SJCRH30 (cell line): ENCODE data around the gene PLA2G4B. TPM values are rescaled to one million over a fixed set of nuclear protein-coding genes. Genes with fewer than 3 reads are reported as not detected.

ENCODE experiments used
- DNase-seq, 2 experiments: peaks; one replicate each; pipeline ENCODE4 v3.0.0-alpha.2; 2015 to 2020
- H3K27ac ChIP-seq: fragments of 250-450 bp; sonication (Bioruptor Pico); 2 replicates; pipeline ENCODE4 v1.5.1; 2020; ENCODE audit warnings: mild to moderate bottlenecking, moderate library complexity
- H3K27me3 ChIP-seq: fragments of 250-450 bp; sonication (Bioruptor Pico); 2 replicates; pipeline ENCODE4 v1.5.1; 2020; ENCODE audit warnings: mild to moderate bottlenecking, moderate library complexity
- H3K36me3 ChIP-seq: fragments of 250-450 bp; sonication (Bioruptor Pico); 2 replicates; pipeline ENCODE4 v1.5.1; 2020; ENCODE audit warnings: mild to moderate bottlenecking, moderate library complexity
- H3K4me1 ChIP-seq: fragments of 250-450 bp; sonication (Bioruptor Pico); 2 replicates; pipeline ENCODE4 v1.5.1; 2020; ENCODE audit warnings: mild to moderate bottlenecking, moderate library complexity
- H3K4me3 ChIP-seq: fragments of 250-450 bp; sonication (Bioruptor Pico); 2 replicates; pipeline ENCODE4 v1.5.1; 2020; ENCODE audit warnings: mild to moderate bottlenecking, moderate library complexity
- H3K9me3 ChIP-seq: fragments of 250-450 bp; sonication (Bioruptor Pico); replicated peaks from 2 replicates; pipeline ENCODE4 v1.5.1; 2020; ENCODE audit warnings: mild to moderate bottlenecking, moderate library complexity
- total RNA-seq: library from RNA; depleted of rRNA; stranded (reverse); fragments of >200 nt; shearing (Covaris generic); gene quantifications from 2 replicates; pipeline ENCODE4 v1.2.3, GENCODE V29; 2014

Gene PLA2G4B
- total RNA-seq, 1 experiment from 2014 or later, result 7.2 TPM

DNA sequence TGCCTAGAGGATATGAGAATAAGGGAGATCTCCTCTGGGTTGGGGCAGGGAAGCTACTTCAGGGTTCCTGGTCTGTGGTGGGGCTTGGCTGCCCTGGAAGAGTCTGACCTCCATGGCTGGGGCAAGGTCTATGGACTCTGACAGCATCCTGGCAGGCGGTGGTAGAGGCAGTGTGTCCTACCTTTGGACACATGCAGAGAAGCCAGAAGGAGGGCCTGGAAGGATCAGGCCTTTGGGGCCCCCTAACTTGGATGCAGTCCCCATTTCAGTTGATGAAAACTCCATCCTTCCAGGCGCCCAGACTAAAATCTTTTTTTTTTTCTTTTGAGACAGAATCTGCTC, 44.8 kb downstream of the PLA2G4B start:
- no peaks in the 10 kb centered on the region for H3K9me3 ChIP-seq
- H3K36me3 ChIP-seq, result no peaks in the 10 kb centered on the region
- peaks cover 1% of the 10 kb centered on the region; the same call in 1 of the 2 replicates for H3K4me1 ChIP-seq
- no peak for DNase-seq
- H3K27ac ChIP-seq, result no peak overlapping the region
- no peak overlapping the region for H3K4me3 ChIP-seq
- no peaks in the 10 kb centered on the region for H3K27me3 ChIP-seq

GRCh38 chr15:41884458-41884857, 45.8 kb downstream of the PLA2G4B start:
- H3K4me3 ChIP-seq, result no peak overlapping the region
- DNase-seq, result no peak
- no peaks in the 10 kb centered on the region for H3K27me3 ChIP-seq
- no peaks in the 10 kb centered on the region for H3K36me3 ChIP-seq
- H3K9me3 ChIP-seq, result no peaks in the 10 kb centered on the region
- no peaks in the 10 kb centered on the region for H3K4me1 ChIP-seq
- H3K27ac ChIP-seq, result no peak overlapping the region

GRCh38 chr15:41885321-41885720, 46.7 kb downstream of the PLA2G4B start:
- no peak for DNase-seq
- peaks cover 1% of the 10 kb centered on the region; the same call in 1 of the 2 replicates for H3K4me1 ChIP-seq
- no peak overlapping the region for H3K4me3 ChIP-seq
- no peaks in the 10 kb centered on the region for H3K9me3 ChIP-seq
- H3K27me3 ChIP-seq, result no peaks in the 10 kb centered on the region
- no peak overlapping the region for H3K27ac ChIP-seq
- H3K36me3 ChIP-seq, result no peaks in the 10 kb centered on the region

DNA sequence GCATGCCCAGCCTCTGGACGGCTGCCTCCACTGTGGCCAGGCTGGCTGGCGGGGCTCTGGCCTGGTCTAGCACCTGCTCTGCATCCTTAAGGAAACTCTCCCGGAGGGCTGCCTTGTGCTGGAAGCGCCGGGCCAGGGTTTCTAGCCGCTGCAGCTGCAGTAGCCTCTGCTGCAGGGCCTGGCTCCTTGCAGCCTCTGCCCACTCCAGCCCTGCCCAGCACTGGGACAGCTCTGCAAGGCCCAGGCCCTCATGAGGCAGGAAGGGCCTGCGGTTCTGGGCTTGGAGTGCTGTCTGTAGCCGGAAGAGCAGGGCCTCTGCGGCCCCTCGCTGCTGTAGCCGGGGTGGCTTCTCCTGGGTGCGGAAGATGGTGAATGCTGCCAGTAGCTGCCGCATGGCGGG, 47.2 kb downstream of the PLA2G4B start:
- no peak for DNase-seq
- H3K27ac ChIP-seq, result no peak overlapping the region
- no peaks in the 10 kb centered on the region for H3K27me3 ChIP-seq
- H3K9me3 ChIP-seq, result no peaks in the 10 kb centered on the region
- no peaks in the 10 kb centered on the region for H3K36me3 ChIP-seq
- peaks cover 6% of the 10 kb centered on the region for H3K4me1 ChIP-seq
- no peak overlapping the region for H3K4me3 ChIP-seq

DNA sequence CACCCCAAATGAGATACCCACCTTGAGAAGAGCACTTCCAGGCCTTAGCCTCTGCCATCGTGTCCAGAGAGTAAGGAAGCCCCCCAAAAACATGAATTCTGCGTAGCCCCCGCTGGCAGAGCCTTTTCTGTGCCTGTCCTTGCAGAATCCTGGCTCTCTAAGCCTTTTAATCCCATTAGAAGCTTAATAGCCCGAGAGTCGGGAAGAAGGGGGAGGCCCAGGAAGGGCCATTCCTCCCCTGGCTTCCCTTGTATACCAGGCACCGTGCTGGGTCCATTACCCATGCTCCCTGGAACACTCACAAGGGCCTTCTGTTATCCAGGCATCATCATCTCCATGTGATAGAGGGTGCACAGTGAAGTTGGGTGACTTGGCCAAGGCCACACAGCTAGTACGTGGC, 48.1 kb downstream of the PLA2G4B start:
- no peak overlapping the region for H3K4me3 ChIP-seq
- H3K27ac ChIP-seq, result no peak overlapping the region
- DNase-seq, result no peak
- H3K27me3 ChIP-seq, result no peaks in the 10 kb centered on the region
- H3K36me3 ChIP-seq, result no peaks in the 10 kb centered on the region
- H3K4me1 ChIP-seq, result peaks cover 15% of the 10 kb centered on the region
- no peaks in the 10 kb centered on the region for H3K9me3 ChIP-seq

DNA sequence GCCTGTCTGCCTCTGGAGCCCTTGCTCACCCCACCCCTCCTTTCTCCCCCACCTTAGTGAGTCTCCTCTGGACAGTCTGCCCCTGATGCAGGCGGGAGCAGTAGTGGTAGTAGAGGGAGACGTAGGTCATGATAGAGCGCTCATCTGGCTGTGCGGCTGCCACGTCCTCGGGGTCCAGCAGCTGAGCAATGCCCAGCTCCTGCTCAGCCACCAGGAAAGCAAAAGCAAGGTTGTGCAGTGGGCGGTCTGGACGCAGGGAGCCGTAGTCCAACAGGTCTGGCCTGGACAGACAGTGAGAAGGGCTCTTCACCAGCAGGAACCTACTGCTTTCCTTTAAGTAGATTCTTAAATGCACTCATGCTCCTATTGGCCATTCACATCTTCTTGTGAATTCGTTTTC, 48.5 kb downstream of the PLA2G4B start:
- Histone ChIP-seq H3K4me1 (peaks cover 20% of the 10 kb centered on the region), H3K36me3 (no peaks in the 10 kb centered on the region), H3K27ac (no peak overlapping the region), H3K4me3 (no peak overlapping the region), H3K9me3 (no peaks in the 10 kb centered on the region), H3K27me3 (no peaks in the 10 kb centered on the region)
- no peak for DNase-seq

GRCh38 chr15:41887893-41888292, 49.2 kb downstream of the PLA2G4B start:
- Histone ChIP-seq H3K36me3 (no peaks in the 10 kb centered on the region), H3K4me3 (no peak overlapping the region), H3K27me3 (no peaks in the 10 kb centered on the region), H3K4me1 (peaks cover 27% of the 10 kb centered on the region), H3K9me3 (no peaks in the 10 kb centered on the region), H3K27ac (no peak overlapping the region)
- no peak for DNase-seq

DNA sequence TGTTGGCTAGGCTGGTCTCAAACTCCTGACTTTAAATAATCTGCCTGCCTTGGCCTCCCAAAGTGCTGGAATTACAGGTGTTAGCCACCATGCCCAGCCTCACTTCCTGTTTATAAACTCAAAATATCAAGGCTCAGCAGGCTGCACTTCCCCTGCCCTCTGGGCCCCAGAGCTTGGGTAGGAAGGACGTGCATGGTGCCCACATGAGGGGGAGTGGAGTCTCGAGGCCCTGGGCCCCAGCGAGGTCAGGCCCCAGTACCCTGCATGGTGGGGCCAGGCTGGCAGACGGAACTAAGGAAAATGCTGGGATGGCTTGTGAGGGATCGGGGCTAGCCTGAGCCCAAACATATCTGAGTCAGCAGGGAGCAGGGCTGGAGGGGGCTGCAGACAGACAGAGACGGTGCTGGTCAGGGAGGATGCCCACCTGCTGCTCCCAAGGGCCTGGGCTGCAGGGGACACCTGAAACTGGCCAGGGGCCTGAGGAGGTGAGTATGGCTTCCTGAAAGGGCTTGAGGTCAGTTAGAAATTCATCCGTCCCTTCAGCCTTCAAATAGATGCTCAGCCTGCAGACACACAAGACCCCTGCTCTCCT, 50.1 kb downstream of the PLA2G4B start:
- H3K4me3 ChIP-seq, result no peak overlapping the region
- H3K27me3 ChIP-seq, result no peaks in the 10 kb centered on the region
- peaks cover 35% of the 10 kb centered on the region for H3K4me1 ChIP-seq
- H3K27ac ChIP-seq, result no peak overlapping the region
- H3K36me3 ChIP-seq, result no peaks in the 10 kb centered on the region
- H3K9me3 ChIP-seq, result no peaks in the 10 kb centered on the region
- DNase-seq, result no peak

- Histone ChIP-seq H3K4me1 (peaks cover 48% of the 10 kb centered on the region), H3K27ac (peak overlapping the region; percentile 85; the same call in 1 of the 2 replicates), H3K9me3 (no peaks in the 10 kb centered on the region), H3K27me3 (no peaks in the 10 kb centered on the region), H3K36me3 (no peaks in the 10 kb centered on the region), H3K4me3 (no peak overlapping the region)
- no peak for DNase-seq
These were observed 51.5 kb downstream of the PLA2G4B start for GRCh38 chr15:41890050-41890690.

GRCh38 chr15:41891226-41891625, 52.6 kb downstream of the PLA2G4B start:
- H3K4me1 ChIP-seq, result peaks cover 53% of the 10 kb centered on the region
- H3K36me3 ChIP-seq, result no peaks in the 10 kb centered on the region
- no peak overlapping the region; the same call in 1 of the 2 replicates for H3K4me3 ChIP-seq
- H3K27ac ChIP-seq, result peak overlapping the region; percentile 85
- peak; percentile 84 to 94 for DNase-seq
- no peaks in the 10 kb centered on the region for H3K9me3 ChIP-seq
- H3K27me3 ChIP-seq, result no peaks in the 10 kb centered on the region

GRCh38 chr15:41891946-41892345, 53.3 kb downstream of the PLA2G4B start:
- peak; percentile 91 to 94 for DNase-seq
- H3K27ac ChIP-seq, result peak overlapping the region; percentile 85
- H3K4me1 ChIP-seq, result peaks cover 53% of the 10 kb centered on the region

GRCh38 chr15:41892621-41893421, 54.2 kb downstream of the PLA2G4B start:
- DNase-seq, result peak; percentile 39 to 53
- no peaks in the 10 kb centered on the region; the same call in 1 of the 2 replicates for H3K36me3 ChIP-seq
- no peaks in the 10 kb centered on the region for H3K9me3 ChIP-seq
- peak overlapping the region; percentile 13 for H3K4me3 ChIP-seq
- H3K4me1 ChIP-seq, result peaks cover 53% of the 10 kb centered on the region
- peak overlapping the region; percentile 85 for H3K27ac ChIP-seq
- no peaks in the 10 kb centered on the region for H3K27me3 ChIP-seq

More at GRCh38 chr15:41891946-41892345, 53.3 kb downstream of the PLA2G4B start:
- H3K36me3 ChIP-seq, result no peaks in the 10 kb centered on the region
- no peaks in the 10 kb centered on the region for H3K27me3 ChIP-seq
- no peaks in the 10 kb centered on the region for H3K9me3 ChIP-seq
- no peak overlapping the region for H3K4me3 ChIP-seq

DNA sequence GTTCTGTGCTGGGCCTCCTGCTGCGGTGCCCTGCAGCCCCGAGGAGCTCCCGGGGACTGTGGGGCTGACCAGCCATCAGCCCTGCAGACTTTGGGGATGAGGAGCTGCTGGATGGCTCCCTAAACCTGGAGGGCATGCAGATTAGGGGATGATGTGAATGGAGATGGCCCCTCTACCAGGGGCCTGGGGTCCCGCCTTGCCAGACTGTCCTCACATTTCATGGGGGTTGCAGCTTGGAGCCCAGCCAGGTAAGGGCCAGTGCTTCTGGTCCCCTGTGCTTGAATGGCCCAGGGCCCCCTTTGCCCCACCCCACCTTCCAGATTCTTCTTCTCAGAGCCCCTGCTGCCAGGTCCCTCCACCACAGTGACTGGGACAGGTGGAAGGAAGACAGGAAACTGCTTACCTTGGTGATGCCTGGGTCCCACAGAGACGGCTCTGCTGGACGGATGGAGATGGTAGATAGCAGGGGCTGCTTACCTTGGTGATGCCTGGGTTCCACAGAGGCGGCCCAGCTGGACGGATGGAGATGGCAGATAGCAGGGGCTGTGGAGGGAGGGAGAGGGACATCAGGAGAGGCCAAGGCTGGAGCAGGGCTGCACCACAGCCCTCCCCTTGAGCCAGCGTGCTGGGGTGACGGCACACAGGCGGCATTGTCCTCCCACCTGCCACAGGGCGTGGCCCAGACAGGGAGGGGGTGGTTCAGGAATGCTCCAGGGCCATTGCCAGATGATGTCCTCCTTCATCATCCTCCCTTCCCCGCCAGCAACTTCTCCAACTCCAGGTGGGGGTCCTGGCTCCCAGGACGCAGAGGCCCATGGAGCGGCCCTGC, 55.0 kb downstream of the PLA2G4B start, which contains the start of gene SPTBN5:
SPTBN5 (minus strand) TSS at position 632 of the 829 bp plus-strand sequence; CDS start at position 76, 556 bp downstream.
- peaks cover 53% of the 10 kb centered on the region for H3K4me1 ChIP-seq
- H3K4me3 ChIP-seq, result peak within 1 kb of the TSS; percentile 42
- H3K36me3 ChIP-seq, result peaks cover 6% of the 10 kb centered on the region
- DNase-seq, result peak in 1 of 2 experiments; percentile 46
- H3K27ac ChIP-seq, result peak within 1 kb of the TSS; percentile 85
- H3K9me3 ChIP-seq, result no peaks in the 10 kb centered on the region
- no peaks in the 10 kb centered on the region for H3K27me3 ChIP-seq

DNA sequence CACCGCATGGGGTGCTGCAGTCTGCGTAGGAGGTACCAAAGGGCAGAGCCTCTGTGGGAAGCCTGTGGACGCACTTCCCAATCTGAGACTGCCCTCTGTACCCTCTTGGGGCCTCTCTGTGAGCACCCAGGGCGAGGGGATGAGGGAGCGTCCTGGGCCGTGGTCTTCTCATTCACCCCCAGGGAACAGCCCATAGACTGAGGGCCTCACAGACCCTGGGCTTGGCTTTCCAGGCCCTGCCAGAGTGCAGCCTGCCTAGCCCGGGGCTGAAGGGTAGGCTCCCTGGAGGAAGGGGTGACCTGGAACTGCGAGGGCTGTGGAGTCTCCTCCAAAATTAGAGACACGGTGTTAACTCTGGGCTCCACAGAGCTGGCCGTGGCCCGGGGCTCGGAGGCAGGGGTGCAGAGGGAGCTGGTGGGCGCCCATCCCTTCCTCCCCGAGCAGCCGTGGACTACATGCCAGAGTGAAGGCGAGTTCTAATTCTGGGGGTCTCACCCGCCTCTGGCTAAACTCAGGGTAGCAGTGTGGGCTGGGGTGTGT, 55.7 kb downstream of the PLA2G4B start:
- peak overlapping the region; percentile 42 for H3K4me3 ChIP-seq
- H3K36me3 ChIP-seq, result peaks cover 10% of the 10 kb centered on the region
- H3K27ac ChIP-seq, result peak overlapping the region; percentile 64
- peak in 1 of 2 experiments; percentile 45 for DNase-seq
- H3K9me3 ChIP-seq, result no peaks in the 10 kb centered on the region
- no peaks in the 10 kb centered on the region for H3K27me3 ChIP-seq
- H3K4me1 ChIP-seq, result peaks cover 58% of the 10 kb centered on the region
